HG02884 (cell line): ENCODE data around the gene TRANK1.
A peak's percentile ranks its signal among the peaks of the same experiment; 100 is the strongest.

ENCODE experiments used
- ATAC-seq: cut with Tn5 transposase; IDR thresholded peaks from one replicate; pipeline ENCODE4 v1.9.1; 2021; ENCODE audit warnings: mild to moderate bottlenecking, moderate library complexity; ENCODE audit not compliant: unreplicated experiment

Gene TRANK1

GRCh38 chr3:36813305-36813704, 131.5 kb downstream of the TRANK1 start:
- ATAC-seq = no peak

GRCh38 chr3:36812240-36812639, 132.6 kb downstream of the TRANK1 start:
- ATAC-seq = no peak

- no peak for ATAC-seq
Measured at GRCh38 chr3:36811768-36812167, 133.1 kb downstream of the TRANK1 start.

DNA sequence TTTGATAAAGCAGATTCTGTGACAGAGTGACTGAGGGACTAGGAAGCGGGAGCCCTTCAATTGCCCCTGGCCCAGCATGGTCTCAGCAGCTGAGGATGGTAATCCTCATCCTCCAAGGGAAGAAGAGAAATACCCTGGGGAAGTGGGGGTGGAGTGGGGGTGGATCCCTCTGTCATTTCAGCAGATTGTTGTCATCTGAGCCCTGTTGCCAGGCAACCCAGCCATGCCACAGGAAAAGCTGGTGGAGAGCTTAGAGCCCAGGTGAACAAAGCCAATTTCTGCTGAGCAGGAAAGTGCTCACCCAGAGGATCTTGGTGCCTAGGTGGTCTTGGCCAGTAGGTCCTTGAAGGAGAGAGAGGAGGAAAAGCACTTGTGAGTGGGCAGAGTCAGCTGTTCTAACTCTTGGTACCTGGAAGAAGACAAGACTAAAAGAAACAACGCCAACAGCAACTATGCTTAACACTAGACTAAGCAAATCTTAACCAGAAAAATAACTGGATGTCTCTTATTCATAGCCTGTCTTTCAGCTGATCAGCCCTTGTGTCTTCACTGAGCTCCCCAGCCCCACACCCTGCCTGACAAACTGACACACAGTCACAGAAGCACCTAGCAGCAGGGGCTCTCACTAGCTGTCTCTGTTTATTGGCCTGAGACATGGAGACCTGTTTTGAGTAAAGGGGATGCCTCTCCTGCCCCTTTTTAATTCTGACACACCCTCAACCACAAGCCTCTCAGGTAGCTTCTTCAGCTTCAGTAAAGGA, 140.4 kb downstream of the TRANK1 start:
- no peak for ATAC-seq

DNA sequence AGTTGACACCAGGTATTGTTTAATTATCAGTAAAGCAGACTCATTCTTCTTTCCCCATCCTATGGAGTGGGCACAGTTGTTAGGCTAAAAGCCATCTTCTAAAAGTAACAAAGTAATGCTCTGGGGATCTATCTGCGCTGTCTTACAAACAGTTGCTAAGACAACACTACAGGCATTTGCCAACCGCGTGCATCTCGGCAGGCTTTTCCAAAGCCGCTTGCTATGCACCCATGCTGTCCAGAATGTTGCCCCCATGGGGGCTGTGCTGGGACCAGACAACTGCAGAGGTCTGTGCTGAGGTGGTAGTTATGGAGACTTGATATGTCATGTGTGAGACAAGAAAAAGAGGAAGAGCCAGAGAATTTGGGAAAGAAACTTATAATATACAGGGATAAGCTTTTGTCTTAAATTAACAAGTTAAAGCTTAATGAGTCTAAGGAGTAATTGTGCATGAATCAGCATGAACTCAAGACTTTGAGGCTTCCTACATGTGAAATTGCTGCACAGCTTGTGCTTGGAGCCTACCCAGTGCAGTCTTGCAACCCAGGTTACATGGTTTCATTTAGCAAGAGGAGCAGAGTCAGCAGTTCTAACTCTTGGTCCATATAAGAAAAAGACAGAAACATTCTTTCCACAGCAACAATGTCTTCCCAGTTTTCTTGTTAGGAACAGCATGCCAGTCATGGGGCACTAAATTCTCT, 141.6 kb downstream of the TRANK1 start:
- ATAC-seq = no peak

DNA sequence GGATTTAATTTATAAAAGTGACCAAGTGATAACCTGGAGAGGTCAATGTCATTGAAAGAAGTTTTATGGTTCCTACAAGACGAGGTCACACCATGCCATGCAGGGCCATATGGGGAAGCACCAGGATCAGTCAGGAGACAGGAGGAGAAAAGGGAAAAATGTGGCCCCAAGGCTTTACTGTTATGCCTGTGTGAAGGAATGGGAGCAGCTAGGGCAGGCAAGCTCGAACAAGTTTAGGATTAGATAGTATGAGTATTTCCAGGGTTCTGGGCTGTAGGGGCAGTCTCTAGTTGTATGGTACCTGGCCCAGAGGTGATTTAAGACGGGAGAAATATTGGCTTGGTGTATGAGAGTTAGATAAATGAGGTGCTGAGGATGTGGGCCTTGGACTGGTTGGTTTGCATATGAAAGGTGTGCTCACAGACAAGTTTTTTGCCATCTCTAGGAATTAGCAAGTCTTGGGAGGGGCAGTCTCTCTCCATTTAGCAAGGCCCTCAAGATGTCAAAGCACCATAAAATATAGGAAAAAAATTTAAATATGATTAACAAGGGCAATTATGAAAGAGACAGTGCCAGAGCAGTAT, 144.2 kb downstream of the TRANK1 start:
- ATAC-seq = no peak

DNA sequence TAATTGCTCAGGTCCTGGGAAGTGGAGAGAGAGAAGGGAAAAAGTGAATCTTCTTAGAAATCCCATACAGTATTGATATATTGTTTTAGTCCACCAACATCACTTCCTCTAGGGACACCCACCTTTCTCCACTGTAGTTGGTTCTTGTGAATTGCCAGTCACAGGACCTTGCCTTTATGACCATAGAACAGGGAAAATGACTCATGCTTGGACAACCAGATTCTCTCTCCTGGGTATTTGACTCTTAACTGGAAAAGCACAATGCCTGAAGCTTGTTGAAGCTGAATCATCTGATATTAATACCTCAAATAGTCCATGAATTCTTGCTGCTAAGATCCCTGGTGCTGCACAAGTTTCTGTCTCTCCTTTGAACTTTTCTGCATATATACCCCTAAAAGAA, 148.0 kb downstream of the TRANK1 start:
- no peak for ATAC-seq

DNA sequence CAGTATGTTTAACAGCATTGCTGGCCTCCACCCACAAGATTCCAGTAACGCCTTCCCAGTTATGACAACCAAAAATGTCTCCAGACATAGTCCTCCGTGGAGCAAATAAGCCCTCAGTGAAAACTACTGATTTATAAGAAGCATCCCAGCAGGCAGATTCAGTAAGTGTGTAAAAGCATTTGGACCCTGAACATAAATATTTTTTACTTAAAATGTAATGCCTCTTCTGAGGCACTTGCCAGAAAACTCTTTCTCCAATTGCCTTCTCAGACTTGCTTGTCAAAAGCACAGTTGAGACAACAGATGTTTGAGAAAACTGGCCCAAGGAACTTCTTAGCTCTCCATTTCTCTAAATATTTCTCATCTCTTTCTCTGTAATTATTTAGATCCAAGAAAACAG, 148.7 kb downstream of the TRANK1 start:
- no peak for ATAC-seq

DNA sequence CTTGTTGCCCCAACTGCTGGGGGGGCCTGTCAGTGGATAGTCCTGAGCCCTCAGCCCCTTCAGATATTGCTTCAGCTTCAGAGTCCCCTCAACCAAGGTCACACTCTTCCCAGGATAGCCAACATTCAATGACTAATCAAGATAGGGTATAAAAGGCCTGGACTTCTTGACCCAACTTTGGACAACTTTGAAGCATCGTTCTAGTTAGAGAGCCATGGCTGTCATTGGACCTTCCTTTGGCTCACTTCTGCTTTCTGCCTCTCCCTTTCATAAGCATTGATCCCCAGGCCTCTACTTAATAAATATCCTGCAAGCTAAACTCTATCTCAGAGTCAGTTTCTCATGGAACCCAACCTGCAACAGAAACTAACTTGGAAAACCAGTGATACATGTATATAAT, 149.2 kb downstream of the TRANK1 start:
- ATAC-seq = no peak

GRCh38 chr3:36792342-36792741, 152.5 kb downstream of the TRANK1 start:
- peak; percentile 47 for ATAC-seq

GRCh38 chr3:36790765-36791164, 154.1 kb downstream of the TRANK1 start:
- no peak for ATAC-seq

- ATAC-seq = no peak
Measured at GRCh38 chr3:36786921-36787890, 157.6 kb downstream of the TRANK1 start.

- ATAC-seq = no peak
Measured at GRCh38 chr3:36784138-36784635, 160.7 kb downstream of the TRANK1 start.

- no peak for ATAC-seq
Measured at GRCh38 chr3:36777424-36778218, 167.2 kb downstream of the TRANK1 start.
